Lung (tissue), 12 donors: ENCODE data around the gene VGLL3. TPM values are rescaled to one million over a fixed set of nuclear protein-coding genes. Genes with fewer than 3 reads are reported as not detected.

Experiments
- ATAC-seq: fragments of 200-7000 bp; cut with Tn5 transposase; one replicate; pipeline ENCODE4 v1.9.1; 2020; ENCODE audit warnings: moderate number of reproducible peaks; ENCODE audit not compliant: insufficient read depth, low FRiP score
- DNase-seq, 3 donors: peaks; one replicate each; pipeline ENCODE4 v3.0.0-alpha.2; 2013 to 2017
- H3K27ac ChIP-seq, 2 donors: one replicate each; pipeline ENCODE4 v1.5.1; 2013; ENCODE audit warnings: mild to moderate bottlenecking in 2 of 2, moderate library complexity in 2 of 2, control low read depth in 1 of 2, inconsistent platforms in 1 of 2, low read depth in 1 of 2, low read length in 1 of 2
- H3K27me3 ChIP-seq, 3 donors: one replicate each; pipeline ENCODE4 v1.5.1; 2013; ENCODE audit warnings: low read length in 2 of 3; ENCODE audit not compliant: control insufficient read depth in 3 of 3, insufficient read depth in 3 of 3
- H3K36me3 ChIP-seq, 4 donors: one replicate each; pipeline ENCODE4 v1.5.1; 2013; ENCODE audit warnings: low read length in 4 of 4, mild to moderate bottlenecking in 1 of 4, moderate library complexity in 1 of 4; ENCODE audit not compliant: control insufficient read depth in 4 of 4, insufficient read depth in 4 of 4
- H3K4me1 ChIP-seq, 5 donors: one replicate each; pipeline ENCODE4 v1.5.1; 2013; ENCODE audit warnings: low read length in 5 of 5, mild to moderate bottlenecking in 2 of 5, moderate library complexity in 1 of 5; ENCODE audit not compliant: control insufficient read depth in 5 of 5, insufficient read depth in 5 of 5
- H3K4me3 ChIP-seq: one replicate; pipeline ENCODE4 v1.5.1; 2013; ENCODE audit warnings: mild to moderate bottlenecking, control low read depth, moderate library complexity
- H3K9ac ChIP-seq, 2 donors: one replicate each; pipeline ENCODE4 v1.5.1; 2013; ENCODE audit warnings: low read length in 2 of 2, control low read depth in 1 of 2; ENCODE audit not compliant: insufficient read depth in 1 of 2
- H3K9me3 ChIP-seq, 4 donors: one replicate each; pipeline ENCODE4 v1.5.1; 2013; ENCODE audit warnings: low read length in 3 of 4, mild to moderate bottlenecking in 1 of 4, moderate library complexity in 1 of 4; ENCODE audit not compliant: control insufficient read depth in 4 of 4, insufficient read depth in 3 of 4
- CTCF ChIP-seq: IDR thresholded peaks from 2 replicates; pipeline ENCODE4 v1.5.1; 2012; ENCODE audit warnings: mild to moderate bottlenecking; ENCODE audit errors: control extremely low read depth, extremely low read depth
- WGBS, 2 donors: extraction: QIAGEN DNeasy Blood & Tissue Kit; methylation state at CpG; one replicate each; pipeline ENCODE4 v1.1.7; 2013; 5-methylcytosine and 5-hydroxymethylcytosine counted together
- polyA plus RNA-seq, 2 donors: library from polyadenylated mRNA; stranded (reverse); fragments of 200-250 nt; gene quantifications; one replicate each; pipeline ENCODE4 v1.2.1, GENCODE V29; 2013
- total RNA-seq, 2 donors: library from RNA; depleted of rRNA in 1 of 2; stranded (reverse); fragments of >200 nt in 1 of 2; gene quantifications; one replicate each; pipeline ENCODE4 v1.2.1, GENCODE V29; 2014 to 2021
- donor health status: control.
- donor health status: control.
- donor health status: Bipolar disorder and iron deficiency.
- donor health status: healthy.
- donor health status: DM: yes; HTN: yes; CAD: no.

The VGLL3 gene
- total and polyA plus RNA-seq, 4 donors, result 4.3 to 49.2 (median 20.1) TPM

GRCh38 chr3:86960550-86960949 is 30.4 kb downstream of the VGLL3 start:
- DNase-seq (no peak), ATAC-seq (no peak)
- Histone ChIP-seq H3K27ac (no peak overlapping the region), H3K4me1 (no peaks in the 10 kb centered on the region), H3K36me3 (peaks cover 0 to 14% (median 4%) of the 10 kb centered on the region in 4 donors), H3K27me3 (no peaks in the 10 kb centered on the region), H3K9ac (no peak overlapping the region), H3K4me3 (no peak overlapping the region), H3K9me3 (no peaks in the 10 kb centered on the region)
- TF ChIP-seq CTCF, result no peak
- 80 to 86% methylated on average over 3 of the region's 3 CpGs for WGBS, 2 donors

- 44 to 60% methylated on average over 1 of the region's 1 CpG for WGBS, 2 donors
- no peak overlapping the region for H3K9ac ChIP-seq
- no peak overlapping the region for H3K4me3 ChIP-seq
- ATAC-seq, result no peak
- peaks cover 0 to 6% (median 0%) of the 10 kb centered on the region in 4 donors for H3K36me3 ChIP-seq
- H3K9me3 ChIP-seq, result no peaks in the 10 kb centered on the region
- H3K27me3 ChIP-seq, result no peaks in the 10 kb centered on the region
- TF ChIP-seq CTCF, result no peak
- no peak for DNase-seq
- H3K27ac ChIP-seq, result no peak overlapping the region
- peaks cover 0 to 2% (median 0%) of the 10 kb centered on the region in 5 donors for H3K4me1 ChIP-seq
Measured at GRCh38 chr3:86958534-86958933, 32.4 kb downstream of the VGLL3 start.

- Histone ChIP-seq H3K36me3 (peaks cover 0 to 5% (median 0%) of the 10 kb centered on the region in 4 donors), H3K9me3 (no peaks in the 10 kb centered on the region), H3K4me3 (no peak overlapping the region), H3K27ac (no peak overlapping the region), H3K9ac (no peak overlapping the region), H3K4me1 (peaks cover 0 to 2% (median 0%) of the 10 kb centered on the region in 5 donors), H3K27me3 (no peaks in the 10 kb centered on the region)
- no peak for DNase-seq
- no peak for TF ChIP-seq CTCF
- ATAC-seq, result no peak
- 88 to 96% methylated on average over 2 of the region's 2 CpGs for WGBS, 2 donors
Measured at GRCh38 chr3:86954747-86955146, 36.2 kb downstream of the VGLL3 start.

- H3K4me3 ChIP-seq, result no peak overlapping the region
- H3K27ac ChIP-seq, result no peak overlapping the region
- TF ChIP-seq CTCF, result no peak
- ATAC-seq (no peak), DNase-seq (no peak)
- WGBS, 2 donors, result 45 to 48% methylated on average over 1 of the region's 1 CpG
- H3K9me3 ChIP-seq, result no peaks in the 10 kb centered on the region
- H3K4me1 ChIP-seq, result peaks cover 0 to 2% (median 0%) of the 10 kb centered on the region in 5 donors
- peaks cover 0 to 5% (median 0%) of the 10 kb centered on the region in 4 donors for H3K36me3 ChIP-seq
- H3K9ac ChIP-seq, result no peak overlapping the region
- H3K27me3 ChIP-seq, result no peaks in the 10 kb centered on the region
Measured at GRCh38 chr3:86954226-86954625, 36.7 kb downstream of the VGLL3 start.
